GM23338 (cell line): Measurements from ENCODE around the gene IMPA2. TPM values are rescaled to one million over a fixed set of nuclear protein-coding genes. Genes with fewer than 3 reads are reported as not detected.

Experiments used
- ATAC-seq: fragments of 200-7000 bp; cut with Tn5 transposase; 3 replicates; pipeline ENCODE4 v1.9.1; 2020
- DNase-seq: peaks from one replicate; pipeline ENCODE4 v3.0.0-alpha.2; 2015; ENCODE audit warnings: low spot score
- H2AFZ ChIP-seq: fragments of 200-600 bp; sonication (generic); 2 replicates; pipeline ENCODE4 v1.8.0; 2016; ENCODE audit warnings: antibody characterized with exemption, mild to moderate bottlenecking, moderate library complexity
- H3F3A ChIP-seq: fragments of 200-600 bp; sonication (generic); replicated peaks from 2 replicates; pipeline ENCODE4 v1.8.0; 2017; ENCODE audit warnings: antibody characterized with exemption, mixed run types, low read depth
- H3K27ac ChIP-seq: fragments of 200-600 bp; sonication (generic); 2 replicates; pipeline ENCODE4 v1.6.1; 2016; ENCODE audit warnings: low read depth
- H3K27me3 ChIP-seq: fragments of 200-600 bp; sonication (generic); 2 replicates; pipeline ENCODE4 v1.8.0; 2016; ENCODE audit warnings: mild to moderate bottlenecking, mixed run types, moderate library complexity; ENCODE audit not compliant: insufficient read depth
- H3K36me3 ChIP-seq: fragments of 200-600 bp; sonication (generic); 2 replicates; pipeline ENCODE4 v1.8.0; 2016; ENCODE audit warnings: mild to moderate bottlenecking; ENCODE audit not compliant: insufficient read depth
- H3K4me1 ChIP-seq: fragments of 200-600 bp; sonication (generic); 2 replicates; pipeline ENCODE4 v1.8.0; 2016; ENCODE audit warnings: mild to moderate bottlenecking, moderate library complexity; ENCODE audit not compliant: insufficient read depth
- H3K4me2 ChIP-seq: fragments of 200-600 bp; sonication (generic); 2 replicates; pipeline ENCODE4 v1.7.1; 2017; ENCODE audit warnings: mixed run types
- H3K4me3 ChIP-seq: fragments of 200-600 bp; sonication (generic); 2 replicates; pipeline ENCODE4 v1.6.1; 2016; ENCODE audit warnings: mixed run types
- H3K79me2 ChIP-seq: fragments of 200-600 bp; sonication (generic); replicated peaks from 2 replicates; pipeline ENCODE4 v1.8.0; 2017; ENCODE audit warnings: mild to moderate bottlenecking; ENCODE audit not compliant: insufficient read depth
- H3K9me2 ChIP-seq: fragments of 200-600 bp; sonication (generic); 2 replicates; pipeline ENCODE4 v1.8.0; 2017; ENCODE audit not compliant: insufficient read depth
- H4K20me1 ChIP-seq: fragments of 200-600 bp; sonication (generic); replicated peaks from 2 replicates; pipeline ENCODE4 v1.8.0; 2017; ENCODE audit warnings: mild to moderate bottlenecking; ENCODE audit not compliant: insufficient read depth
- H3K27ac Mint-ChIP-seq: 2 replicates; pipeline ENCODE4 v1.8.0; 2020; ENCODE audit warnings: inconsistent platforms, mild to moderate bottlenecking, moderate library complexity, mixed read lengths
- H3K27me3 Mint-ChIP-seq: 3 replicates; pipeline ENCODE4 v1.8.0; 2022; ENCODE audit warnings: low read depth, mild to moderate bottlenecking, moderate library complexity, mixed read lengths, inconsistent platforms; ENCODE audit not compliant: insufficient read depth, poor library complexity
- H3K36me3 Mint-ChIP-seq: 3 replicates; pipeline ENCODE4 v1.8.0; 2021; ENCODE audit warnings: low read depth, mild to moderate bottlenecking, inconsistent platforms, moderate library complexity, mixed read lengths
- H3K4me1 Mint-ChIP-seq: 3 replicates; pipeline ENCODE4 v1.8.0; 2020; ENCODE audit warnings: mild to moderate bottlenecking, inconsistent platforms, mixed read lengths
- H3K4me3 Mint-ChIP-seq: 3 replicates; pipeline ENCODE4 v1.8.0; 2021; ENCODE audit warnings: moderate library complexity, mild to moderate bottlenecking, inconsistent platforms, mixed read lengths
- H3K9me3 Mint-ChIP-seq: 3 replicates; pipeline ENCODE4 v1.8.0; 2020; ENCODE audit warnings: moderate library complexity, mild to moderate bottlenecking, inconsistent platforms, mixed read lengths
- CREB1 ChIP-seq: fragments of 250-450 bp; sonication (Bioruptor Pico); IDR thresholded peaks from 2 replicates; pipeline ENCODE4 v1.5.0; 2020; ENCODE audit warnings: low read depth, mild to moderate bottlenecking, moderate library complexity
- EZH2phosphoT487 ChIP-seq: fragments of 200-600 bp; sonication (generic); IDR thresholded peaks from one replicate; pipeline ENCODE4 v1.8.1; 2018; ENCODE audit warnings: antibody characterized with exemption; ENCODE audit not compliant: unreplicated experiment
- NANOG ChIP-seq: IDR thresholded peaks from 2 replicates; pipeline ENCODE4 v1.6.1; 2016; ENCODE audit warnings: antibody characterized with exemption, borderline replicate concordance
- POLR2AphosphoS5 ChIP-seq: IDR thresholded peaks from 2 replicates; pipeline ENCODE4 v1.6.1; 2016; ENCODE audit warnings: antibody characterized with exemption, low read depth
- STAT1 ChIP-seq: IDR thresholded peaks from one replicate; pipeline ENCODE4 v1.6.1; 2016; ENCODE audit warnings: antibody characterized with exemption; ENCODE audit not compliant: unreplicated experiment
- ZNF114 ChIP-seq: fragments of 250-450 bp; sonication (Bioruptor Pico); IDR thresholded peaks from 2 replicates; pipeline ENCODE4 v1.5.0; 2020; ENCODE audit warnings: mild to moderate bottlenecking, moderate library complexity
- ZNF331 ChIP-seq: fragments of 250-450 bp; sonication (Bioruptor Pico); IDR thresholded peaks from 2 replicates; pipeline ENCODE4 v1.5.0; 2020; ENCODE audit warnings: low read depth, mild to moderate bottlenecking, moderate library complexity
- ZNF462 ChIP-seq: fragments of 250-450 bp; sonication (Bioruptor Pico); IDR thresholded peaks from 2 replicates; pipeline ENCODE4 v1.5.0; 2020; ENCODE audit warnings: mild to moderate bottlenecking, moderate library complexity
- polyA plus RNA-seq: library from polyadenylated mRNA; unstranded; fragments of >200 nt; fragmentation: Nextera tagmentation; extraction: Ambion mirVana; gene quantifications from 2 replicates; pipeline ENCODE4 v1.2.1, GENCODE V29; 2016
- total RNA-seq: library from RNA; depleted of rRNA; stranded (reverse); fragments of >200 nt; shearing (Covaris generic); gene quantifications from 2 replicates; pipeline ENCODE4 v1.2.3, GENCODE V29; 2014
- TF ChIP-seq, protein P1 (sequence below), 2 experiments: fragments of 200-600 bp in 1 of 2; sonication (generic) in 1 of 2; conservative IDR thresholded peaks; 2 replicates each; pipeline versions ENCODE4 v1.5.1 to v1.6.1; 2016 to 2017; ENCODE audit warnings: antibody characterized with exemption in 2 of 2, low read depth in 2 of 2, mild to moderate bottlenecking in 2 of 2, moderate library complexity in 1 of 2

IMPA2 gene
- total and polyA plus RNA-seq, 2 experiments from 2014 or later, result 50.4 to 122 TPM

GRCh38 chr18:12010187-12010802 lies 29.0 kb downstream of the IMPA2 start:
- DNase-seq, result peak; percentile 34
- Histone ChIP-seq H3F3A (no peaks in the 10 kb centered on the region), H2AFZ (no peak overlapping the region), H3K36me3 (peaks cover 12% of the 10 kb centered on the region), H3K27me3 (no peaks in the 10 kb centered on the region), H3K27ac (no peak overlapping the region), H3K9me2 (no peaks in the 10 kb centered on the region), H3K4me3 (no peak overlapping the region), H3K79me2 (peaks cover 5% of the 10 kb centered on the region), H3K4me1 (peaks cover 5% of the 10 kb centered on the region; the same call in 1 of the 2 replicates), H3K4me2 (no peak overlapping the region), H4K20me1 (peaks cover 4% of the 10 kb centered on the region; the same call in 1 of the 2 replicates)
- H3K27me3 Mint-ChIP-seq, result peaks cover 8% of the 10 kb centered on the region
- TF ChIP-seq, protein P1, sequence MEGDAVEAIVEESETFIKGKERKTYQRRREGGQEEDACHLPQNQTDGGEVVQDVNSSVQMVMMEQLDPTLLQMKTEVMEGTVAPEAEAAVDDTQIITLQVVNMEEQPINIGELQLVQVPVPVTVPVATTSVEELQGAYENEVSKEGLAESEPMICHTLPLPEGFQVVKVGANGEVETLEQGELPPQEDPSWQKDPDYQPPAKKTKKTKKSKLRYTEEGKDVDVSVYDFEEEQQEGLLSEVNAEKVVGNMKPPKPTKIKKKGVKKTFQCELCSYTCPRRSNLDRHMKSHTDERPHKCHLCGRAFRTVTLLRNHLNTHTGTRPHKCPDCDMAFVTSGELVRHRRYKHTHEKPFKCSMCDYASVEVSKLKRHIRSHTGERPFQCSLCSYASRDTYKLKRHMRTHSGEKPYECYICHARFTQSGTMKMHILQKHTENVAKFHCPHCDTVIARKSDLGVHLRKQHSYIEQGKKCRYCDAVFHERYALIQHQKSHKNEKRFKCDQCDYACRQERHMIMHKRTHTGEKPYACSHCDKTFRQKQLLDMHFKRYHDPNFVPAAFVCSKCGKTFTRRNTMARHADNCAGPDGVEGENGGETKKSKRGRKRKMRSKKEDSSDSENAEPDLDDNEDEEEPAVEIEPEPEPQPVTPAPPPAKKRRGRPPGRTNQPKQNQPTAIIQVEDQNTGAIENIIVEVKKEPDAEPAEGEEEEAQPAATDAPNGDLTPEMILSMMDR (conservative IDR thresholded peaks at IDR 0.05; ENCODE audit: low read depth in 2 of 2), result peak; percentile 34 to 38
- no peak for TF ChIP-seq ZNF331
- no peak overlapping the region for H3K27ac Mint-ChIP-seq
- peak; percentile 57 for ATAC-seq
- no peaks in the 10 kb centered on the region for H3K9me3 Mint-ChIP-seq
- peaks cover 3% of the 10 kb centered on the region; the same call in 2 of the 3 replicates for H3K4me1 Mint-ChIP-seq
- H3K36me3 Mint-ChIP-seq, result peaks cover 51% of the 10 kb centered on the region
- H3K4me3 Mint-ChIP-seq, result no peak overlapping the region

DNA sequence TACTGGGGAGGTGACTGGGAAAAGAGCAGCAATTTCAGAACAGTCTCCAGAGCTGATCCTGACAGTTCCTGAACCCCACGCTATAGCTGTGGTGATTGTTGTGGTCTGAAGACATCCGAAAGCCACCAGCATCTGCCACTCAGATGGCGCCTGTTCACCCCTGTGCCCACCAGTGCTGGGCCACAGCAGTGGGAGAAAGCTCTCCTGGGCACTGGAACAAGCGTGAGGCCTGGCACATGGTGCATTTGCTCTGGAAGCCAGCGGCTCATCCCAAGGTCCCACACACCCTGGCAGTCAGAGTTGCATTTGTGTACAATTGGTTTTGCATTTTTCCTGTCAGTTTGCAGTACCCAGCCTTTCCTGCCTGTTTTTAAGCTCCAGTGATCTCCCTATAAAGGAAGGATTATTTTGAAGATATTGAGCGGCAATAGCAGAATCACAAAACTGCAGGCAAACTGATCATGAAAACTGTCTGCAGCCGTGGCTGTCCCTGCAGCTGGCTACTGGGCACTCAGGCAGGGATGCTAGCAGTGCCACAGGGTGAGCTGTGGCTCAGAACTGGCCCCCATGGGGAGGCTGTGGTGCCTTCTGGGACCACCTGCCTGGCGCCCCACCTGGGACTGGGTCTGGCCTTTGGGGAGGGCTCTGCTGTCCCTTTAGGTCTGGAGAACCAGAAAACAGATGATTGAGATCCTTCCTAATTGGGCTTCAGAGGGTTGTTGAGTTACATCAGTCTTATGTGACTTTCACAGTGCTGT lies 30.1 kb downstream of the IMPA2 start:
- H3K9me3 Mint-ChIP-seq, result no peaks in the 10 kb centered on the region
- Histone ChIP-seq H3K79me2 (peaks cover 5% of the 10 kb centered on the region), H3K4me2 (no peak overlapping the region), H3K9me2 (no peaks in the 10 kb centered on the region), H3K4me1 (peaks cover 5% of the 10 kb centered on the region; the same call in 1 of the 2 replicates), H3K36me3 (peaks cover 12% of the 10 kb centered on the region), H3K27ac (no peak overlapping the region), H4K20me1 (peaks cover 4% of the 10 kb centered on the region; the same call in 1 of the 2 replicates), H3F3A (no peaks in the 10 kb centered on the region), H3K4me3 (no peak overlapping the region), H3K27me3 (no peaks in the 10 kb centered on the region), H2AFZ (no peak overlapping the region)
- ATAC-seq, result no peak
- no peak overlapping the region for H3K4me3 Mint-ChIP-seq
- peaks cover 59% of the 10 kb centered on the region for H3K36me3 Mint-ChIP-seq
- no peak overlapping the region for H3K27ac Mint-ChIP-seq
- peaks cover 8% of the 10 kb centered on the region for H3K27me3 Mint-ChIP-seq
- peaks cover 3% of the 10 kb centered on the region; the same call in 2 of the 3 replicates for H3K4me1 Mint-ChIP-seq
- DNase-seq, result no peak
- TF ChIP-seq ZNF331 (no peak), ZNF114 (CRISPR knock-in tag) (no peak), CREB1 (CRISPR knock-in tag) (no peak), STAT1 (no peak), ZNF462 (no peak), EZH2phosphoT487 (no peak), POLR2AphosphoS5 (no peak), NANOG (no peak)
- TF ChIP-seq, protein P1 (conservative IDR thresholded peaks at IDR 0.05; ENCODE audit: low read depth in 2 of 2), result no peak
